Panc1 (cell line): ENCODE results near the gene ERC2. TPM values are rescaled to one million over a fixed set of nuclear protein-coding genes. Genes with fewer than 3 reads are reported as not detected.

Experiments used
- ATAC-seq: fragments of 200-7000 bp; cut with Tn5 transposase; 2 replicates; pipeline ENCODE4 v1.9.1; 2020; ENCODE audit warnings: mild to moderate bottlenecking, moderate library complexity
- BruUV-seq: library from RNA; stranded (reverse); fragments of 400-500 nt; replicated peaks from 2 replicates; lab custom pipeline; 2021; lab: Mats Ljungman, UMichigan
- CTCF ChIA-PET: fragments of 300-600 bp; sonication (Branson Sonifier 250); formaldehyde crosslinking; loops from one replicate; lab custom pipeline; 2022; ENCODE audit warnings: antibody characterized with exemption; lab: Charles Lee
- POLR2A ChIA-PET: fragments of 300-600 bp; sonication (Branson Sonifier 250); formaldehyde crosslinking; loops from one replicate; lab custom pipeline; 2022; ENCODE audit warnings: antibody characterized with exemption; lab: Charles Lee
- DNase-seq: peaks from one replicate; pipeline ENCODE4 v3.0.0-alpha.2; 2010; ENCODE audit warnings: low read depth, low spot score
- H3K27ac ChIP-seq: 2 replicates; pipeline ENCODE4 v1.5.1; 2011; ENCODE audit warnings: mild to moderate bottlenecking, low read length, inconsistent platforms
- H3K27me3 ChIP-seq: fragments of 200-500 bp; sonication (Bioruptor generic); 2 replicates; pipeline ENCODE4 v1.6.0; 2014; ENCODE audit warnings: low read length, inconsistent platforms; ENCODE audit not compliant: control insufficient read depth, insufficient read depth
- H3K36me3 ChIP-seq: fragments of 200-500 bp; sonication (Bioruptor generic); 2 replicates; pipeline ENCODE4 v1.5.1; 2014; ENCODE audit warnings: inconsistent platforms, mild to moderate bottlenecking, low read length, moderate library complexity; ENCODE audit not compliant: control insufficient read depth, insufficient read depth
- H3K4me1 ChIP-seq: 2 replicates; pipeline ENCODE4 v1.5.1; 2011; ENCODE audit warnings: inconsistent platforms, mild to moderate bottlenecking, low read length, moderate library complexity; ENCODE audit not compliant: control insufficient read depth, insufficient read depth
- H3K4me3 ChIP-seq, 2 experiments: 2 replicates each; pipeline ENCODE4 v1.5.1; 2011 to 2012; ENCODE audit warnings: low read depth in 2 of 2, low read length in 2 of 2, mild to moderate bottlenecking in 2 of 2, inconsistent platforms in 1 of 2, moderate library complexity in 1 of 2
- H3K9me3 ChIP-seq: fragments of 200-500 bp; sonication (Bioruptor generic); 2 replicates; pipeline ENCODE4 v1.5.1; 2014; ENCODE audit warnings: low read depth, mild to moderate bottlenecking, inconsistent platforms, low read length, moderate library complexity; ENCODE audit not compliant: control insufficient read depth, insufficient read depth
- CTCF ChIP-seq: fragments of 450-650 bp; IDR thresholded peaks from 2 replicates; pipeline ENCODE4 v1.5.1; 2017; ENCODE audit warnings: mild to moderate bottlenecking
- POLR2AphosphoS5 ChIP-seq: IDR thresholded peaks from 2 replicates; pipeline ENCODE4 v1.6.1; 2012; ENCODE audit warnings: mild to moderate bottlenecking, low read depth, low read length, moderate library complexity
- SIN3A ChIP-seq: IDR thresholded peaks from 2 replicates; pipeline ENCODE4 v1.6.1; 2012; ENCODE audit warnings: low read depth, mild to moderate bottlenecking, low read length, moderate library complexity, borderline replicate concordance; ENCODE audit not compliant: insufficient read depth
- TCF7L2 ChIP-seq: IDR thresholded peaks from 2 replicates; pipeline ENCODE4 v1.6.1; 2011; ENCODE audit warnings: mild to moderate bottlenecking, low read depth, low read length, inconsistent platforms
- in situ Hi-C: cut with HindIII; loops from 2 replicates; pipeline ENCODE4 v1.10.0; 2016; ENCODE audit warnings: low sequenced_read_pairs, low pct_unique_long_range_greater_than_20kb
- intact Hi-C: fragments of 100-400 bp; cut with micrococcal nuclease; formaldehyde crosslinking; loops from one replicate; pipeline ENCODE4 v1.10.0; 2022; ENCODE audit not compliant: unreplicated experiment
- total RNA-seq: library from RNA; stranded (reverse); gene quantifications from one replicate; pipeline ENCODE4 v1.2.1, GENCODE V29; 2021; ENCODE audit not compliant: unreplicated experiment
- TF ChIP-seq, protein P1 (sequence below), 2 experiments: IDR thresholded peaks; 2 replicates each; pipeline ENCODE4 v1.6.1; 2011 to 2012; ENCODE audit warnings: low read depth in 2 of 2, control low read depth in 1 of 2, low read length in 1 of 2, mild to moderate bottlenecking in 1 of 2, moderate library complexity in 1 of 2; ENCODE audit not compliant: insufficient read depth in 1 of 2

The ERC2 gene
- total RNA-seq, 1 experiment from 2014 or later = 0.33 TPM

DNA sequence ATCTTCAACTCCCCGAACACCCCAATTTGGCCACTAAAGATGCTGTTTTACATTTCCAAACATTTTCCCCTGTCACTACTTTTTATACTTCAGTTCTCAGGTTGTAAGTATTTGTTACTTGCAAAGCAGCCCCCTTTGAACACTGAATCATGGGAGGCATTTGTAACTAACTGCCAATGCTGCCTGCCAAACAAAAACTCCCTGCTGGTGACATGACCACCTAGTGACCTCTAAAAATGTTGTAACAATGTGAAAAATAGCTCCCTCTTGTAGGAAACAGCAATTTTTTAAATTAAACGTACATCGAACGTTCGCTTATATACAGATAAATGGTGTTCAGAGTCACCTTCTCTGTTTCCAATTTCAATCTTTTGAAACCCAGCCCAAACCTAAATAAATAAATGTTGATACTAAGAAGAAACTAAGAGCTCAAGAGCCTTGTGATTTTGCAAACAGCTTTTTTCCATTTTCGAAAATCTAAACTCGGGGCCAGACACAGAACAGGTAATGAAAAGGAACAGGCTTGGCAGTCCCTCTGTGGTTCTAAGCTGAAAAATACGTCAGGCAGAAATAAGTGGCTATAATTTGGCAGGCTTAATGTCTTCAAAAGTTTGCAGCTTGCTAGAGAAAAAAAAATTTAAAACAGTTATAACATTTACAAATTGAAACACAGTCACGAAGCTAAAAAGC lies 712.6 kb downstream of the ERC2 start:
- CTCF ChIA-PET = no interaction called here
- Histone ChIP-seq H3K27ac (no peak overlapping the region), H3K4me3 (no peak overlapping the region), H3K27me3 (no peaks in the 10 kb centered on the region), H3K4me1 (no peaks in the 10 kb centered on the region), H3K9me3 (no peaks in the 10 kb centered on the region), H3K36me3 (no peaks in the 10 kb centered on the region)
- ATAC-seq = no peak
- TF ChIP-seq, protein P1, sequence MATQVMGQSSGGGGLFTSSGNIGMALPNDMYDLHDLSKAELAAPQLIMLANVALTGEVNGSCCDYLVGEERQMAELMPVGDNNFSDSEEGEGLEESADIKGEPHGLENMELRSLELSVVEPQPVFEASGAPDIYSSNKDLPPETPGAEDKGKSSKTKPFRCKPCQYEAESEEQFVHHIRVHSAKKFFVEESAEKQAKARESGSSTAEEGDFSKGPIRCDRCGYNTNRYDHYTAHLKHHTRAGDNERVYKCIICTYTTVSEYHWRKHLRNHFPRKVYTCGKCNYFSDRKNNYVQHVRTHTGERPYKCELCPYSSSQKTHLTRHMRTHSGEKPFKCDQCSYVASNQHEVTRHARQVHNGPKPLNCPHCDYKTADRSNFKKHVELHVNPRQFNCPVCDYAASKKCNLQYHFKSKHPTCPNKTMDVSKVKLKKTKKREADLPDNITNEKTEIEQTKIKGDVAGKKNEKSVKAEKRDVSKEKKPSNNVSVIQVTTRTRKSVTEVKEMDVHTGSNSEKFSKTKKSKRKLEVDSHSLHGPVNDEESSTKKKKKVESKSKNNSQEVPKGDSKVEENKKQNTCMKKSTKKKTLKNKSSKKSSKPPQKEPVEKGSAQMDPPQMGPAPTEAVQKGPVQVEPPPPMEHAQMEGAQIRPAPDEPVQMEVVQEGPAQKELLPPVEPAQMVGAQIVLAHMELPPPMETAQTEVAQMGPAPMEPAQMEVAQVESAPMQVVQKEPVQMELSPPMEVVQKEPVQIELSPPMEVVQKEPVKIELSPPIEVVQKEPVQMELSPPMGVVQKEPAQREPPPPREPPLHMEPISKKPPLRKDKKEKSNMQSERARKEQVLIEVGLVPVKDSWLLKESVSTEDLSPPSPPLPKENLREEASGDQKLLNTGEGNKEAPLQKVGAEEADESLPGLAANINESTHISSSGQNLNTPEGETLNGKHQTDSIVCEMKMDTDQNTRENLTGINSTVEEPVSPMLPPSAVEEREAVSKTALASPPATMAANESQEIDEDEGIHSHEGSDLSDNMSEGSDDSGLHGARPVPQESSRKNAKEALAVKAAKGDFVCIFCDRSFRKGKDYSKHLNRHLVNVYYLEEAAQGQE (IDR thresholded peaks at IDR 0.05; ENCODE audit: insufficient read depth in 1 of 2, low read depth in 2 of 2, low read length in 1 of 2) = no peak
- no peak for TF ChIP-seq SIN3A
- TF ChIP-seq POLR2AphosphoS5 = no peak
- no peak for TF ChIP-seq CTCF
- no peak for TF ChIP-seq TCF7L2
- in situ Hi-C loops (no loop called here), intact Hi-C loops (no loop called here)
- no TSS peak for BruUV-seq
- POLR2A ChIA-PET = no interaction called here
- no peak for DNase-seq

DNA sequence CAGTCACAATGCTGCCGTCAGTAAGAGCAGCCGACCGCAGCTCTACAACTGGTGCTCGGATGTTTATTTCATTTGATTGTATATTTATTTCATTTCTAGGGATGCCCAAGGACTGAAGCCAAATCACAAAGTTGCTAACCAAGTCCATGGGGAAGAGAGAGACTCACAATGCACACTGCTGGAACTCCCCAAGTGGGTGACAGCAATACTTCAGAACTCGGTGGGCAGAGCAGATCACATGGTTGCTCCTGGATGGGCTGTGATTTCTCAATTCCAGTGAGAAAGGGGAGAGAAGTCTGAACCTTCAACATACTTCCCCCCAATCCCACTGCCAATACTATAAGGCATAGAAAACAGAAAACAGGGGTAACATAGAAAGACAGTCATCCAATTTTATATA lies 715.4 kb downstream of the ERC2 start:
- TF ChIP-seq CTCF (no peak), TCF7L2 (no peak), SIN3A (no peak), POLR2AphosphoS5 (no peak)
- TF ChIP-seq, protein P1 (IDR thresholded peaks at IDR 0.05; ENCODE audit: insufficient read depth in 1 of 2, low read depth in 2 of 2, low read length in 1 of 2) = no peak
- Histone ChIP-seq H3K4me1 (no peaks in the 10 kb centered on the region), H3K9me3 (no peaks in the 10 kb centered on the region), H3K36me3 (no peaks in the 10 kb centered on the region), H3K27ac (no peak overlapping the region), H3K4me3 (no peak overlapping the region), H3K27me3 (no peaks in the 10 kb centered on the region)
- in situ Hi-C loops (no loop called here), intact Hi-C loops (no loop called here)
- no peak for DNase-seq
- ChIA-PET CTCF (no interaction called here), POLR2A (no interaction called here)
- no peak for ATAC-seq
- BruUV-seq = no TSS peak
